ENCODE measurements around the gene PRR20D.
"Not testable (repeated sequence)": the region's sequence is repeated elsewhere in the genome, so short reads cannot be mapped to it uniquely, and the experiment has no call there.

DNA sequence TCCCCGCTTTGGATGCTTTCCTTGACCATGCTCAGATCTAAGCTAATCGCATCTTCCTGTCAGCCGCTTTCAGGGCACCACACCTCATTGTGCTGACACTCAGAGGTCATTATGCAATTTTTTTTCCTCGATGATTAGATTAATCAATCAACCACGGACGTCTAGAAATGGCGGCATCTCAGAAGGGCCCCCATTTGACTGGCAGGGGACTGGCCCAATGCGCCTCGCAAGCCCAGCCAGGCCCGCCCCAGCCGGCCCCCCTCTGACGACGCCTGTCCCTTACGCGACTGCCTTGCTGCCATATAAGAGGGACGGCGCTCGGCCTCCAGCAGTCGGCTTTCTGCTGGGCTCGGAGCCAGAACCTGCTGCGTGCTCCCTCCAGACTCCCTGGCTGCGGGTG is 6.7 kb upstream of the PRR20D start, which contains the start of gene PRR20C:
- TF ChIP-seq, protein P1, sequence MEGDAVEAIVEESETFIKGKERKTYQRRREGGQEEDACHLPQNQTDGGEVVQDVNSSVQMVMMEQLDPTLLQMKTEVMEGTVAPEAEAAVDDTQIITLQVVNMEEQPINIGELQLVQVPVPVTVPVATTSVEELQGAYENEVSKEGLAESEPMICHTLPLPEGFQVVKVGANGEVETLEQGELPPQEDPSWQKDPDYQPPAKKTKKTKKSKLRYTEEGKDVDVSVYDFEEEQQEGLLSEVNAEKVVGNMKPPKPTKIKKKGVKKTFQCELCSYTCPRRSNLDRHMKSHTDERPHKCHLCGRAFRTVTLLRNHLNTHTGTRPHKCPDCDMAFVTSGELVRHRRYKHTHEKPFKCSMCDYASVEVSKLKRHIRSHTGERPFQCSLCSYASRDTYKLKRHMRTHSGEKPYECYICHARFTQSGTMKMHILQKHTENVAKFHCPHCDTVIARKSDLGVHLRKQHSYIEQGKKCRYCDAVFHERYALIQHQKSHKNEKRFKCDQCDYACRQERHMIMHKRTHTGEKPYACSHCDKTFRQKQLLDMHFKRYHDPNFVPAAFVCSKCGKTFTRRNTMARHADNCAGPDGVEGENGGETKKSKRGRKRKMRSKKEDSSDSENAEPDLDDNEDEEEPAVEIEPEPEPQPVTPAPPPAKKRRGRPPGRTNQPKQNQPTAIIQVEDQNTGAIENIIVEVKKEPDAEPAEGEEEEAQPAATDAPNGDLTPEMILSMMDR (IDR thresholded peaks at IDR 0.05), result not testable (repeated sequence)
- not testable (repeated sequence) for TF ChIP-seq POLR2A (IDR thresholded peaks at IDR 0.05)

Measured in testis (tissue), 2 donors.